Transverse colon (tissue), 4 donors: ENCODE data around the gene DAB2IP.
"Not testable (repeated sequence)": the region's sequence is repeated elsewhere in the genome, so short reads cannot be mapped to it uniquely, and the experiment has no call there.

Source experiments
- CTCF ChIP-seq, 5 experiments: fragments of 200-600 bp in 3 of 5; fragments of 450-650 bp in 2 of 5; sonication (generic) in 3 of 5; IDR thresholded peaks; 1 replicate in 2 of 5; 2 replicates in 3 of 5; pipeline ENCODE4 v1.5.1; 2016 to 2017; ENCODE audit warnings: antibody characterized with exemption in 5 of 5, inconsistent platforms in 3 of 5, mild to moderate bottlenecking in 2 of 5, moderate library complexity in 1 of 5
- POLR2A ChIP-seq: fragments of 450-650 bp; IDR thresholded peaks from one replicate; pipeline ENCODE4 v1.6.1; 2016; ENCODE audit warnings: antibody characterized with exemption, mild to moderate bottlenecking, moderate library complexity
- POLR2AphosphoS5 ChIP-seq, 3 donors: sonication (generic); formaldehyde crosslinking; IDR thresholded peaks; one replicate each; pipeline ENCODE4 v1.6.1; 2016; ENCODE audit warnings: antibody characterized with exemption in 3 of 3

GRCh38 chr9:121618910-121619309 is 32.5 kb upstream of the DAB2IP start:
- TF ChIP-seq POLR2A; CTCF (IDR thresholded peaks at IDR 0.05); POLR2AphosphoS5 (IDR thresholded peaks at IDR 0.05): not testable (repeated sequence)
